OCI-LY7 (cell line): ENCODE data around the gene INPP5K.

Source experiments
- CTCF ChIP-seq: fragments of 200-600 bp; sonication (generic); conservative IDR thresholded peaks from 2 replicates; pipeline ENCODE4 v1.5.1; 2014; ENCODE audit warnings: mild to moderate bottlenecking, antibody characterized with exemption, low read length, moderate library complexity, mixed read lengths
- EZH2phosphoT487 ChIP-seq: fragments of 200-600 bp; sonication (generic); IDR thresholded peaks from 2 replicates; pipeline ENCODE4 v1.6.1; 2018; ENCODE audit warnings: low read depth, borderline replicate concordance, mild to moderate bottlenecking, mixed run types, antibody characterized with exemption, low read length, moderate library complexity, mixed read lengths

GRCh38 chr17:1548032-1548431 lies 31.6 kb upstream of the INPP5K start:
- no peak for TF ChIP-seq EZH2phosphoT487
- no peak for TF ChIP-seq CTCF
